Dendritic cell treated with granulocyte-macrophage colony-stimulating factor and Interleukin-4, amounts not matched to agents 40 ng/mL and 50 ng/mL, for 4 days (primary cell): ENCODE results near the gene TNFAIP8L1.
"Not testable (repeated sequence)": the region's sequence is repeated elsewhere in the genome, so short reads cannot be mapped to it uniquely, and the experiment has no call there.

ENCODE experiments used
- H3K27ac Mint-ChIP-seq: one replicate; pipeline ENCODE4 v1.8.0; 2022; ENCODE audit warnings: mild to moderate bottlenecking, mixed read lengths
- H3K27me3 Mint-ChIP-seq: one replicate; pipeline ENCODE4 v1.8.0; 2022; ENCODE audit warnings: mild to moderate bottlenecking, mixed read lengths
- H3K36me3 Mint-ChIP-seq: one replicate; pipeline ENCODE4 v1.8.0; 2022; ENCODE audit warnings: low read depth, mixed read lengths
- H3K4me1 Mint-ChIP-seq: one replicate; pipeline ENCODE4 v1.8.0; 2022; ENCODE audit warnings: low read depth, mixed read lengths
- H3K4me3 Mint-ChIP-seq: one replicate; pipeline ENCODE4 v1.8.0; 2022; ENCODE audit warnings: mild to moderate bottlenecking, moderate library complexity, mixed read lengths
- H3K9me3 Mint-ChIP-seq: one replicate; pipeline ENCODE4 v1.8.0; 2022; ENCODE audit warnings: mixed read lengths
- intact Hi-C: fragments of 100-400 bp; cut with micrococcal nuclease; formaldehyde crosslinking; loops from one replicate; pipeline ENCODE4 v1.15.0; 2022

TNFAIP8L1 gene

GRCh38 chr19:4638828-4639530, at the start of gene TNFAIP8L1:
TNFAIP8L1 (plus strand) TSS chr19:4639516; CDS start chr19:4651870, 12,354 bp downstream.
- Mint-ChIP-seq H3K4me1 (peaks cover 49% of the 10 kb centered on the region), H3K27ac (peak within 1 kb of the TSS; percentile 96), H3K9me3 (no peaks in the 10 kb centered on the region), H3K27me3 (no peaks in the 10 kb centered on the region), H3K36me3 (peaks cover 15% of the 10 kb centered on the region), H3K4me3 (peak within 1 kb of the TSS; percentile 99)
- intact Hi-C loops, result loop anchor here (2.0 kb wide), 1 partner anchor 28 kb away; no protein-coding TSS in a partner anchor

- Mint-ChIP-seq H3K4me1 (peaks cover 33% of the 10 kb centered on the region), H3K27me3 (peaks cover 67% of the 10 kb centered on the region), H3K36me3 (no peaks in the 10 kb centered on the region), H3K9me3 (no peaks in the 10 kb centered on the region), H3K27ac (no peak overlapping the region), H3K4me3 (no peak overlapping the region)
- intact Hi-C loops, result no loop called here
These were observed 49.5 kb upstream of the TNFAIP8L1 start for GRCh38 chr19:4589579-4590410.

GRCh38 chr19:4590559-4590958, 48.8 kb upstream of the TNFAIP8L1 start:
- no peaks in the 10 kb centered on the region for H3K9me3 Mint-ChIP-seq
- no peak overlapping the region for H3K4me3 Mint-ChIP-seq
- peaks cover 33% of the 10 kb centered on the region for H3K4me1 Mint-ChIP-seq
- peaks cover 66% of the 10 kb centered on the region for H3K27me3 Mint-ChIP-seq
- H3K27ac Mint-ChIP-seq, result no peak overlapping the region
- intact Hi-C loops, result no loop called here
- H3K36me3 Mint-ChIP-seq, result no peaks in the 10 kb centered on the region

GRCh38 chr19:4591320-4591719, 48.0 kb upstream of the TNFAIP8L1 start:
- intact Hi-C loops, result no loop called here
- Mint-ChIP-seq H3K36me3 (no peaks in the 10 kb centered on the region), H3K27me3 (peaks cover 65% of the 10 kb centered on the region), H3K27ac (no peak overlapping the region), H3K9me3 (no peaks in the 10 kb centered on the region), H3K4me1 (peaks cover 33% of the 10 kb centered on the region), H3K4me3 (no peak overlapping the region)

- no peak overlapping the region for H3K27ac Mint-ChIP-seq
- H3K9me3 Mint-ChIP-seq, result no peaks in the 10 kb centered on the region
- H3K4me1 Mint-ChIP-seq, result peaks cover 38% of the 10 kb centered on the region
- H3K36me3 Mint-ChIP-seq, result no peaks in the 10 kb centered on the region
- intact Hi-C loops, result no loop called here
- peaks cover 67% of the 10 kb centered on the region for H3K27me3 Mint-ChIP-seq
- H3K4me3 Mint-ChIP-seq, result no peak overlapping the region
These were observed 46.9 kb upstream of the TNFAIP8L1 start for GRCh38 chr19:4592445-4592844.

GRCh38 chr19:4593409-4593851, 45.9 kb upstream of the TNFAIP8L1 start:
- no peak overlapping the region for H3K4me3 Mint-ChIP-seq
- intact Hi-C loops, result no loop called here
- no peaks in the 10 kb centered on the region for H3K9me3 Mint-ChIP-seq
- peaks cover 44% of the 10 kb centered on the region for H3K4me1 Mint-ChIP-seq
- H3K36me3 Mint-ChIP-seq, result no peaks in the 10 kb centered on the region
- peaks cover 65% of the 10 kb centered on the region for H3K27me3 Mint-ChIP-seq
- H3K27ac Mint-ChIP-seq, result no peak overlapping the region

- H3K4me1 Mint-ChIP-seq, result peaks cover 46% of the 10 kb centered on the region
- H3K27ac Mint-ChIP-seq, result no peak overlapping the region
- peaks cover 69% of the 10 kb centered on the region for H3K27me3 Mint-ChIP-seq
- intact Hi-C loops, result no loop called here
- no peaks in the 10 kb centered on the region for H3K9me3 Mint-ChIP-seq
- H3K4me3 Mint-ChIP-seq, result no peak overlapping the region
- H3K36me3 Mint-ChIP-seq, result no peaks in the 10 kb centered on the region
These were observed 45.1 kb upstream of the TNFAIP8L1 start for GRCh38 chr19:4594201-4594600.

- H3K4me3 Mint-ChIP-seq, H3K27ac Mint-ChIP-seq, H3K9me3 Mint-ChIP-seq, H3K36me3 Mint-ChIP-seq, intact Hi-C loops: not testable (repeated sequence)
- Mint-ChIP-seq H3K27me3 (peaks cover 69% of the 10 kb centered on the region), H3K4me1 (peaks cover 40% of the 10 kb centered on the region)
These were observed 44.2 kb upstream of the TNFAIP8L1 start for GRCh38 chr19:4595158-4595557.

- intact Hi-C loops, result no loop called here
- Mint-ChIP-seq H3K36me3 (no peaks in the 10 kb centered on the region), H3K4me3 (no peak overlapping the region), H3K27me3 (peaks cover 66% of the 10 kb centered on the region), H3K27ac (no peak overlapping the region), H3K9me3 (no peaks in the 10 kb centered on the region), H3K4me1 (peaks cover 35% of the 10 kb centered on the region)
These were observed 43.0 kb upstream of the TNFAIP8L1 start for GRCh38 chr19:4596033-4596904.

GRCh38 chr19:4597278-4597974, 41.9 kb upstream of the TNFAIP8L1 start:
- Mint-ChIP-seq H3K36me3 (no peaks in the 10 kb centered on the region), H3K27ac (no peak overlapping the region), H3K4me1 (peaks cover 29% of the 10 kb centered on the region), H3K4me3 (peak overlapping the region; percentile 53), H3K27me3 (peaks cover 58% of the 10 kb centered on the region), H3K9me3 (no peaks in the 10 kb centered on the region)
- intact Hi-C loops, result no loop called here

GRCh38 chr19:4597975-4598671, 41.2 kb upstream of the TNFAIP8L1 start:
- peaks cover 53% of the 10 kb centered on the region for H3K27me3 Mint-ChIP-seq
- intact Hi-C loops, result no loop called here
- no peaks in the 10 kb centered on the region for H3K36me3 Mint-ChIP-seq
- H3K9me3 Mint-ChIP-seq, result no peaks in the 10 kb centered on the region
- H3K4me1 Mint-ChIP-seq, result peaks cover 22% of the 10 kb centered on the region
- H3K27ac Mint-ChIP-seq, result no peak overlapping the region
- peak overlapping the region; percentile 21 for H3K4me3 Mint-ChIP-seq

- intact Hi-C loops, result no loop called here
- H3K36me3 Mint-ChIP-seq, result no peaks in the 10 kb centered on the region
- no peak overlapping the region for H3K4me3 Mint-ChIP-seq
- H3K27ac Mint-ChIP-seq, result no peak overlapping the region
- peaks cover 53% of the 10 kb centered on the region for H3K27me3 Mint-ChIP-seq
- no peaks in the 10 kb centered on the region for H3K9me3 Mint-ChIP-seq
- H3K4me1 Mint-ChIP-seq, result peaks cover 18% of the 10 kb centered on the region
These were observed 40.6 kb upstream of the TNFAIP8L1 start for GRCh38 chr19:4598712-4599111.

GRCh38 chr19:4600082-4600481, 39.2 kb upstream of the TNFAIP8L1 start:
- H3K9me3 Mint-ChIP-seq, result no peaks in the 10 kb centered on the region
- no peaks in the 10 kb centered on the region for H3K36me3 Mint-ChIP-seq
- H3K4me3 Mint-ChIP-seq, result no peak overlapping the region
- peaks cover 13% of the 10 kb centered on the region for H3K4me1 Mint-ChIP-seq
- no peak overlapping the region for H3K27ac Mint-ChIP-seq
- peaks cover 52% of the 10 kb centered on the region for H3K27me3 Mint-ChIP-seq
- intact Hi-C loops, result no loop called here
